ENCODE results near the gene CD244.
"Not testable (repeated sequence)": the region's sequence is repeated elsewhere in the genome, so short reads cannot be mapped to it uniquely, and the experiment has no call there.

The CD244 gene

DNA sequence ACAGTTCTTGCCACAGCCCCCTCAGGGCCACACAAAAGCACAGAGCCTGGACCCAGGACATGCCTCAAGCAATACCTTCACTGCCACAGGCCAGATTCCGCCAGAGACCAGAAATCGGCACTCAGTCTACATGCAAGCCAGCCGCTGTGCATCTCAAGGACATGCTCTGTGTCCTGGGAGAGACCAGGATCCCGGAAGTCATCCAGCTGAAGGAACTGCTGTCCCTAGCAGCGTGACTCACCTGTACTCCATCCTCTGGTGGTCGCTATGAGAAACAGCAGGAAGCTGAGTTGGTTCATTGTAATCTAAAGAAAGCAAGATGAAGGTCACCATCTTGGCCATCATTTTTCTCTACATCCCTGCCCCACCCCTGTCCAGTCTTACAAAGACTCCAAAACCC is 21.9 kb upstream of the CD244 start:
- DNase-seq (ENCODE audit: low spot score), result no peak
- TF ChIP-seq, protein P1, sequence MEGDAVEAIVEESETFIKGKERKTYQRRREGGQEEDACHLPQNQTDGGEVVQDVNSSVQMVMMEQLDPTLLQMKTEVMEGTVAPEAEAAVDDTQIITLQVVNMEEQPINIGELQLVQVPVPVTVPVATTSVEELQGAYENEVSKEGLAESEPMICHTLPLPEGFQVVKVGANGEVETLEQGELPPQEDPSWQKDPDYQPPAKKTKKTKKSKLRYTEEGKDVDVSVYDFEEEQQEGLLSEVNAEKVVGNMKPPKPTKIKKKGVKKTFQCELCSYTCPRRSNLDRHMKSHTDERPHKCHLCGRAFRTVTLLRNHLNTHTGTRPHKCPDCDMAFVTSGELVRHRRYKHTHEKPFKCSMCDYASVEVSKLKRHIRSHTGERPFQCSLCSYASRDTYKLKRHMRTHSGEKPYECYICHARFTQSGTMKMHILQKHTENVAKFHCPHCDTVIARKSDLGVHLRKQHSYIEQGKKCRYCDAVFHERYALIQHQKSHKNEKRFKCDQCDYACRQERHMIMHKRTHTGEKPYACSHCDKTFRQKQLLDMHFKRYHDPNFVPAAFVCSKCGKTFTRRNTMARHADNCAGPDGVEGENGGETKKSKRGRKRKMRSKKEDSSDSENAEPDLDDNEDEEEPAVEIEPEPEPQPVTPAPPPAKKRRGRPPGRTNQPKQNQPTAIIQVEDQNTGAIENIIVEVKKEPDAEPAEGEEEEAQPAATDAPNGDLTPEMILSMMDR (IDR thresholded peaks at IDR 0.05; ENCODE audit: extremely low read depth, missing control alignments), result peak; percentile 12

DNA sequence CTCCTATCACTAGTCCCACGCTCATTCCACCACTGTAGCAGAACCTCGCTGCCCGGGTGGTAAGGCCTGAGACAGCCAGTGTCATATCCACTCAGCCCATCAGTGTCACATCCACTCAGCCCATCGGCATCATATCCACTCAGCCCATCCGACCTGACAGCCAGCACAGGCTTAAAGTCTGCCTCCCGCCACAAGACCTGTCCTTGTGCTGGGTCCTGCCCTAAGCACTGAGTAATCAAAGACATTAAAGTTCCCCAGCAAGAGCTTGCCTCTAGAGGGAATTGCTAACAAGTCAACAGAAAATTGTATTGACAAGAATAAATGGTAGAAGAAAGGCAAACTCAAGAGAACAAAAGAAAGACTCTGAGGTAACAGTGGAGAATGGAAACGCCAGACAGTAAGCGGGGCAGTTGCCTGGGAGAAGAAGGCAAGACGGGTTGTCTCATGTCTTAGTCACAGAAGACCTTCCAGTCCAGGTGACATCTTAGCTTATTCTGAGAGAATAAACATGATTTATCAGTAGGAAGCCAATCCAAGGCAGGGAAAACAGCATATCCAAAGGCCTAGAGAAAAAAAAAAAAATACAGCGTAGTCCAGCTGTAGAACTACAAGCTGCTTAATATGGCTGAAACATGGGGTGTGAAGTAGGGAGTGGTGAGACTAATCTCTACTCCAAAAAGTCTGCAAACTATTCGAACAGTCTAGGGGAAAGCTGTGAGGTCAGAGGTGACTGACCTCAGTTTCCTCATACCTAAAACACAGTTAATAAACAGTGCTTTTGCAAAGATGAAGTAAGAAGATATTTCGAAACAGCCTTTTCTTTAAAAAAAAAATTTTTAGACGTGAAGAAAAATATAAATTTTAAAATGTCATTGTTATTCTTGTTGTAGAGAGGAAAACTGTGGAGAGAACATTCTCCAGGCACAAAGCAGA is 21.2 kb upstream of the CD244 start:
- DNase-seq (ENCODE audit: low spot score), result no peak
- TF ChIP-seq, protein P1 (IDR thresholded peaks at IDR 0.05; ENCODE audit: extremely low read depth, missing control alignments), result no peak

DNA sequence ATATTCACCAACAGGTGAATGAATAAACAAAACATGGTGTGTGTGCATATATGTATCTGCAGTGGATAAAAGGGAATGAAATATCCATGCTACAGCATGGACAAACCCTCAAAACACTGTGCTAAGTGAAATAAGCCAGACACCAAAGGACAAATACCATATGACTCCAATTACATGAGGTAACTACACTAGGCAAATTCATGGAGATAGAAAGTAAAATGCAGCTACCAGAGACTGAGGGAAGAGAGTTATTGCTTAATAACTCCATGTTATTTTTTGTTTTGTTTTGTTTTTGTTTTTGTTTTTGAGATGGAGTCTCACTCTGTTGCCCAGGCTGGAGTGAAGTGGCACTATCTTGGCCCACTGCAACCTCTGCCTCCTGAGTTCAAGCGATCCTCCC is 19.9 kb upstream of the CD244 start:
- TF ChIP-seq, protein P1 (IDR thresholded peaks at IDR 0.05; ENCODE audit: extremely low read depth, missing control alignments), result no peak
- DNase-seq (ENCODE audit: low spot score), result no peak

DNA sequence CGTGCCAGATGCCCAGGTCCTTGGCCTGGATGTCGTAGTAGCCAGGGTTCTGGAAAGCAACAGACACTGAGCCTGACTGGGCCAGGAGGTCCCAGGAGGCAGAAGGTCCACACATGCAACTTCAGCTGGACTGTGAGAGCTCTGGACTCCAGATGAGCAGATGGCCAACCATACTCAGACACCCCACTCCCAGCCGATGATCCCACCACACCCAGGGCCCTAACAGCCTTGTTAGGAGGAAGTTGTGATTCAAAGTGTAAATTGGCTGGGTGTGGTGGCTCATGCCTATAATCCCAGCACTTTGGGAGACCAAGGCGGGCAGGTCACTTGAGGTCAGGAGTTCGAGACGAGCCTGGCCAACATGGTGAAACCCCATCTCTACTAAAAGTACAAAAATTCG is 18.6 kb upstream of the CD244 start:
- DNase-seq (ENCODE audit: low spot score), result not testable (repeated sequence)

DNA sequence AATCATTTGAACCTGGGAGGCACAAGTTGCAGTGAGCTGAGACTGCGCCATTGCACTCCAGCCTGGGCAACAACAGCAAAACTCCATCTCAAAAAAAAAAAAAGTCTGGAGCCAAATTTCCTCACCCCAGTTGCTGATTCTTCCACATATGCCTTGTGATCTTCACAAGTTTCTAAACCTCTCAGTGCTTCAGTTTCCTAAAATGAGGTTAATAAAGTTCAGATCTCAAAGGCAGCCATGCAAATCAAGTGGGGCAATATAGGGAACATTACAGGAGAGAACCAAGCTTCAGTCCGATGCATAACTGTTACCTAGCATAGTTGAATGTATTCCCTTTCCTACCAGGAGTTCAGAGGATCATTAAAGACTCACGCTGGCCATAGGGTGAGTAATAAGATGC is 17.5 kb upstream of the CD244 start:
- DNase-seq (ENCODE audit: low spot score), result no peak

DNA sequence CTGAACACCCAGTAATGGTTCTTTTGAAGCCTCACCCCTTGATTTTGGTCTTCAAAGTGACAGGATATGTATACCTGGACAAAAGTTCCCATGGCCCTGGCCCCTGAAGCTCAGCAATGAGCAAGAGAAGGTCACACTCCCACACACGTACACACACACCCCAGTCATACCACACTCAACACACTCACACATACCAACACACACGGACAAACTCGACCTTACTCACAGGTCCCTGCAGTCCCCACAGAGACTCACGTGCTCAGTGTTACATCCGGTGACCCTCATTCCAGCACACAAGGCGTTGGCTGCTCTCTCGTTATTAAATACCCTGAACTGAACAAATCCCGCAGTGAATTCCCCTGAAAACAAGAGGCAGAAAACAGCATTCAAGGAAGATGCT is 16.4 kb upstream of the CD244 start:
- no peak for DNase-seq (ENCODE audit: low spot score)
- TF ChIP-seq, protein P1 (IDR thresholded peaks at IDR 0.05; ENCODE audit: extremely low read depth, missing control alignments), result no peak

More for the DNA sequence above, 17.5 kb upstream of the CD244 start:
- TF ChIP-seq, protein P1 (IDR thresholded peaks at IDR 0.05; ENCODE audit: extremely low read depth, missing control alignments), result no peak

DNA sequence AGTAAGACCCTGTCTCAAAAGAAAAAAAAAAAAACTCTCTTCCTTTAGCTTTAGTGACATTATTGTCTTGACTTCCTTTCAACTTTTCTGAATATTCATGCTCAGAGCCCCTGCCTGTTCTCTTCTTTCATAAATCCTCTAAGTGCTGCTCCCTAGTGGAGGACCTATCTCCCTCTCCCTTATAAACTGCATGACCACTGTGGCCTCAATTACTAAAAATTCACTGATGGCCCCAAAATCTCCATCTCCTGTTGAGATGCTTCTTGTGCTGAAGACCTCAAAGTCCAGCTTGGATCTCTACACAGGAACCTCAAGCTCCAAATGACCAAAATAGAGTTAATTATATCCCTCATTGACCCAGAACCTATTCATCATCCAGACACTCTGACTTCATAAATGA is 14.5 kb upstream of the CD244 start:
- TF ChIP-seq, protein P1 (IDR thresholded peaks at IDR 0.05; ENCODE audit: extremely low read depth, missing control alignments), result peak; percentile 17
- peak; percentile 45 for DNase-seq (ENCODE audit: low spot score)

DNA sequence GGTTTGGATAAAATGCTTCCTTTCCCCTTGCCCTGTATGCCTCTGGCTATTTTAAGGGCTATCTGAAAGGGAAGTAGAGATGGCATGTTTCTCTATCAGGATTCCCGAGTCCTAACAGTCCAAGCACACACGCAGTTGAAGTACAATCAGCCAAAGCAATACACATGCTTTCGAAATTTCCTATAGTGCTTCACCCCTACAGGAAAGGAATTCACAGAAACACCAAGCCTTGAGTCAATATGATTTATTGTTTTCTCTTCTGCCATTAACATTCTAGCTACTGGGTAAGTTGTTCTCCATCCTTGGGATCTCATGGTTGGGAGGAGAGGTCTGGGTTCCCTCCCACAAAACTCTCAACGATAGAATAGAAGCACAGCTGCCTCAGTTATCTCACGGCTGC is 13.6 kb upstream of the CD244 start:
- TF ChIP-seq, protein P1 (IDR thresholded peaks at IDR 0.05; ENCODE audit: extremely low read depth, missing control alignments), result no peak
- DNase-seq (ENCODE audit: low spot score), result no peak

DNA sequence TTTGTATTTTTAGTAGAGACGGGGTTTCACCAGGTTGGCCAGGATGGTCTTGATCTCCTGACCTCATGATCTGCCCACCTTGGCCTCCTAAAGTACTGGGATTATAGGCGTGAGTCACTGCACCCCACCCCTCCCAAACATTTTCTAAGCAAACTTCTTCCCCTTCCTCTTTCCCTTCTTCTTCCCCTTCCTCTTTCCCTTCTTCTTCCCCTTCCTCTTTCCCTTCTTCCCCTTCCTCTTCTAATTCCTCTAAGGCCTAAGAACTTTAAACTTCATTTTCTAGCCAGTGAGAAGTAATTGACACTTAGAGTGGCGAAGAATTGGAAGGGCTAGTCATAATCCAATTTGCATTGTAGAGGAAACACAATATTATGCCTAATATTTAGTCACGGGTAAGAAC is 12.9 kb upstream of the CD244 start:
- not testable (repeated sequence) for DNase-seq (ENCODE audit: low spot score)
